ENCODE data around the gene TBC1D16.

Gene TBC1D16

GRCh38 chr17:80024206-80024972 is 11.3 kb downstream of the TBC1D16 start:
- DNase-seq: no peak

- no peak for DNase-seq
Observed at GRCh38 chr17:80023481-80024205, 12.0 kb downstream of the TBC1D16 start.

GRCh38 chr17:80021600-80021999 is 14.1 kb downstream of the TBC1D16 start:
- no peak for DNase-seq

GRCh38 chr17:80018917-80019651 is 16.6 kb downstream of the TBC1D16 start:
- DNase-seq: no peak

GRCh38 chr17:80017226-80018010 is 18.3 kb downstream of the TBC1D16 start:
- no peak for DNase-seq

- no peak for DNase-seq
Observed at GRCh38 chr17:80012765-80013741, 22.6 kb downstream of the TBC1D16 start.

GRCh38 chr17:80011989-80012555 is 23.6 kb downstream of the TBC1D16 start:
- no peak for DNase-seq

GRCh38 chr17:80010283-80010858 is 25.3 kb downstream of the TBC1D16 start:
- DNase-seq: no peak

GRCh38 chr17:80009391-80010282 is 26.0 kb downstream of the TBC1D16 start:
- no peak for DNase-seq

- DNase-seq: no peak
Observed at GRCh38 chr17:80008848-80009247, 26.8 kb downstream of the TBC1D16 start.

- peak; percentile 69 for DNase-seq
Observed at GRCh38 chr17:80008383-80008840, 27.3 kb downstream of the TBC1D16 start.

GRCh38 chr17:80007939-80008338 is 27.7 kb downstream of the TBC1D16 start:
- no peak for DNase-seq

- DNase-seq: no peak
Observed at GRCh38 chr17:80006811-80007752, 28.6 kb downstream of the TBC1D16 start.

- DNase-seq: no peak
Observed at GRCh38 chr17:80006339-80006720, 29.3 kb downstream of the TBC1D16 start.

- DNase-seq: peak; percentile 61
Observed at GRCh38 chr17:80005360-80006338, 30.0 kb downstream of the TBC1D16 start.

- no peak for DNase-seq
Observed at GRCh38 chr17:80003969-80004368, 31.7 kb downstream of the TBC1D16 start.
